Calu3 (cell line): ENCODE data around the gene PPP1R14B. TPM values are rescaled to one million over a fixed set of nuclear protein-coding genes. Genes with fewer than 3 reads are reported as not detected.

Experiments used
- BruUV-seq: library from RNA; stranded (reverse); fragments of 400-500 nt; replicated peaks from 2 replicates; lab custom pipeline; 2021; lab: Mats Ljungman, UMichigan
- CTCF ChIA-PET: fragments of 300-600 bp; sonication (Branson Sonifier 250); formaldehyde crosslinking; loops from one replicate; lab custom pipeline; 2022; ENCODE audit warnings: antibody characterized with exemption; lab: Charles Lee
- DNase-seq: peaks from one replicate; pipeline ENCODE4 v3.0.0; 2022
- H3K27ac Mint-ChIP-seq: one replicate; pipeline ENCODE4 v1.8.0; 2022; ENCODE audit warnings: mixed read lengths; ENCODE audit not compliant: unreplicated experiment
- H3K27me3 Mint-ChIP-seq: one replicate; pipeline ENCODE4 v1.8.0; 2022; ENCODE audit warnings: mixed read lengths; ENCODE audit not compliant: unreplicated experiment
- H3K36me3 Mint-ChIP-seq: one replicate; pipeline ENCODE4 v1.8.0; 2022; ENCODE audit warnings: mild to moderate bottlenecking, moderate library complexity, mixed read lengths; ENCODE audit not compliant: insufficient read depth, unreplicated experiment
- H3K4me1 Mint-ChIP-seq: one replicate; pipeline ENCODE4 v1.8.0; 2022; ENCODE audit warnings: mild to moderate bottlenecking, low read depth, mixed read lengths; ENCODE audit not compliant: unreplicated experiment
- H3K4me3 Mint-ChIP-seq: one replicate; pipeline ENCODE4 v1.8.0; 2022; ENCODE audit warnings: mild to moderate bottlenecking, low read depth, moderate library complexity, mixed read lengths; ENCODE audit not compliant: unreplicated experiment
- H3K9me3 Mint-ChIP-seq: one replicate; pipeline ENCODE4 v1.8.0; 2022; ENCODE audit warnings: low read depth, mixed read lengths; ENCODE audit not compliant: unreplicated experiment
- CTCF ChIP-seq: fragments of 200-600 bp; IDR thresholded peaks from one replicate; pipeline ENCODE4 v1.8.0; 2022; ENCODE audit warnings: antibody characterized with exemption; ENCODE audit not compliant: unreplicated experiment
- intact Hi-C: fragments of 100-400 bp; cut with micrococcal nuclease; formaldehyde crosslinking; loops from one replicate; pipeline ENCODE4 v1.10.0; 2022; ENCODE audit not compliant: unreplicated experiment
- total RNA-seq: library from RNA; stranded (reverse); gene quantifications from 2 replicates; pipeline ENCODE4 v1.2.3, GENCODE V29; 2022

The PPP1R14B gene
- total RNA-seq, 1 experiment from 2014 or later, result 334 TPM

GRCh38 chr11:64289002-64289564 lies 42.3 kb upstream of the PPP1R14B start:
- DNase-seq, result no peak
- BruUV-seq, result no TSS peak
- Mint-ChIP-seq H3K36me3 (peaks cover 29% of the 10 kb centered on the region), H3K4me3 (no peak overlapping the region), H3K4me1 (peaks cover 17% of the 10 kb centered on the region), H3K27ac (no peak overlapping the region), H3K9me3 (no peaks in the 10 kb centered on the region), H3K27me3 (peaks cover 47% of the 10 kb centered on the region)
- CTCF ChIA-PET, result interaction anchor here (0.7 to 1.4 kb wide), 2 partner anchors 12 to 31 kb away, joined by 3 to 5 read pairs; no protein-coding TSS in a partner anchor
- no peak for TF ChIP-seq CTCF
- intact Hi-C loops, result no loop called here

DNA sequence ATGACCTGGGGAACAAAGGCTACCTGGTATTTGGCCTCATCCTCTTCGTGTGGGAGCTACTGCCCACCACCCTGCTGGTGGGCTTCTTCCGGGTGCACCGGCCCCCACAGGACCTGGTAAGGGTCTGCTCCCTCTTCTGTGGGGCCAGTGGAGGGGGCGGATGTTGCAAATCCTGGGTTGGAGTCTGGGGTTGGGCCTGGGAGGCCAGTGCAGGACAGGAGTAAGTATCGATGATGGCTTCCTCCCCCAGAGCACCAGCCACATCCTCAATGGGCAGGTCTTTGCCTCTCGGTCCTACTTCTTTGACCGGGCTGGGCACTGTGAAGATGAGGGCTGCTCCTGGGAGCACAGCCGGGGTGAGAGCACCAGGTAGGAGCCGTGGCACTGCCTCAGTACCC lies 41.6 kb upstream of the PPP1R14B start:
- intact Hi-C loops, result no loop called here
- Mint-ChIP-seq H3K27ac (no peak overlapping the region), H3K27me3 (peaks cover 40% of the 10 kb centered on the region), H3K4me1 (peaks cover 17% of the 10 kb centered on the region), H3K4me3 (no peak overlapping the region), H3K9me3 (no peaks in the 10 kb centered on the region), H3K36me3 (peaks cover 34% of the 10 kb centered on the region)
- BruUV-seq, result no TSS peak
- no peak for TF ChIP-seq CTCF
- CTCF ChIA-PET, result no interaction called here
- DNase-seq, result no peak

DNA sequence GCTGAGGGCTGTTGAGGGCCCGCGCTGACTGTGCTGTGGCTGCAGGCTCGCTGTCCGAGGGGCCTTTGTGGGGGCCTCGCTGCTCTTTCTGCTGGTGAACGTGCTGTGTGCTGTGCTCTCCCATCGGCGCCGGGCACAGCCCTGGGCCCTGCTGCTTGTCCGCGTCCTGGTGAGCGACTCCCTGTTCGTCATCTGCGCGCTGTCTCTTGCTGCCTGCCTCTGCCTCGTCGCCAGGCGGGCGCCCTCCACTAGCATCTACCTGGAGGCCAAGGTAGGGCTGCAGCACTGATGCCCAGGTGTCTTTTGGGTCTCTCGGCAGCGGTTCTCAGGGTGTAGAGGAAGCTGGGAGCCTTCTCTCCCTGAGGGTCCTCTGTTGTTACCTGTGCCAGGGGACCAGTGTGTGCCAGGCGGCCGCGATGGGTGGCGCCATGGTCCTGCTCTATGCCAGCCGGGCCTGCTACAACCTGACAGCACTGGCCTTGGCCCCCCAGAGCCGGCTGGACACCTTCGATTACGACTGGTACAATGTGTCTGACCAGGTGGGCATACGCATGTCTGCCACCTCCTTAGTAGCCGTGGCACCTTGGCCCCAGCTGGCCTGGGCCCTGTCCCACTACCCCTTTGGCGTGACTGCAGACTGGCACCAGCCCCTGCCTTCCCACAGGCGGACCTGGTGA lies 41.1 kb upstream of the PPP1R14B start:
- Mint-ChIP-seq H3K9me3 (no peaks in the 10 kb centered on the region), H3K27ac (no peak overlapping the region), H3K4me3 (no peak overlapping the region), H3K4me1 (peaks cover 17% of the 10 kb centered on the region), H3K36me3 (peaks cover 34% of the 10 kb centered on the region), H3K27me3 (peaks cover 35% of the 10 kb centered on the region)
- CTCF ChIA-PET, result no interaction called here
- DNase-seq, result no peak
- BruUV-seq, result no TSS peak
- no peak for TF ChIP-seq CTCF
- intact Hi-C loops, result no loop called here

- no peak for DNase-seq
- no peak for TF ChIP-seq CTCF
- H3K4me1 Mint-ChIP-seq, result peaks cover 23% of the 10 kb centered on the region
- peaks cover 25% of the 10 kb centered on the region for H3K27me3 Mint-ChIP-seq
- no TSS peak for BruUV-seq
- CTCF ChIA-PET, result no interaction called here
- peak overlapping the region; percentile 1 for H3K27ac Mint-ChIP-seq
- H3K9me3 Mint-ChIP-seq, result no peaks in the 10 kb centered on the region
- H3K4me3 Mint-ChIP-seq, result peak overlapping the region; percentile 68
- peaks cover 43% of the 10 kb centered on the region for H3K36me3 Mint-ChIP-seq
- intact Hi-C loops, result no loop called here
Measured at GRCh38 chr11:64286801-64287159, 40.0 kb upstream of the PPP1R14B start.
